GM12878 (cell line): ENCODE data around the gene PATJ. TPM values are rescaled to one million over a fixed set of nuclear protein-coding genes. Genes with fewer than 3 reads are reported as not detected.

Experiments
- BCL11A ChIP-seq: IDR thresholded peaks from 2 replicates; pipeline ENCODE4 v1.6.1; 2011; ENCODE audit warnings: low read depth, low read length
- BRCA1 ChIP-seq: IDR thresholded peaks from 2 replicates; pipeline ENCODE4 v1.6.1; 2011; ENCODE audit warnings: low read depth, low read length, improper control_type of control experiment
- CEBPZ ChIP-seq: fragments of 150-350 bp; IDR thresholded peaks from 2 replicates; pipeline ENCODE4 v1.6.1; 2016; ENCODE audit warnings: low read depth, low read length
- CREB1 ChIP-seq: IDR thresholded peaks from 2 replicates; pipeline ENCODE4 v1.6.1; 2012; ENCODE audit warnings: low read depth, mild to moderate bottlenecking, inconsistent platforms
- CREM ChIP-seq: IDR thresholded peaks from 2 replicates; pipeline ENCODE4 v1.6.1; 2014; ENCODE audit warnings: antibody characterized with exemption, low read depth
- EED ChIP-seq: sonication (generic); IDR thresholded peaks from 2 replicates; pipeline ENCODE4 v1.6.1; 2016; ENCODE audit warnings: antibody characterized with exemption, low read depth
- ESRRA ChIP-seq: IDR thresholded peaks from 2 replicates; pipeline ENCODE4 v1.6.1; 2012; ENCODE audit warnings: mild to moderate bottlenecking, low read length, improper control_type of control experiment
- IRF4 ChIP-seq: IDR thresholded peaks from 2 replicates; pipeline ENCODE4 v1.6.1; 2011; ENCODE audit warnings: low read depth, low read length
- MTA2 ChIP-seq: fragments of 450-650 bp; IDR thresholded peaks from 2 replicates; pipeline ENCODE4 v1.6.1; 2016; ENCODE audit warnings: low read depth, mild to moderate bottlenecking, moderate library complexity
- SP1 ChIP-seq: IDR thresholded peaks from one replicate; pipeline ENCODE4 v1.6.1; 2011; ENCODE audit warnings: low read depth, low read length
- STAT1 ChIP-seq: fragments of 450-650 bp; conservative IDR thresholded peaks from 2 replicates; pipeline ENCODE4 v1.6.1; 2014; ENCODE audit warnings: antibody characterized with exemption, mild to moderate bottlenecking
- YY1 ChIP-seq: IDR thresholded peaks from 2 replicates; pipeline ENCODE4 v1.6.1; 2011; ENCODE audit warnings: low read depth, mild to moderate bottlenecking, low read length
- ZNF274 ChIP-seq: IDR thresholded peaks from one replicate; pipeline ENCODE4 v1.8.0; 2011; ENCODE audit not compliant: insufficient read length, insufficient read depth
- ZSCAN29 ChIP-seq: fragments of 450-650 bp; IDR thresholded peaks from 2 replicates; pipeline ENCODE4 v1.6.1; 2017; ENCODE audit warnings: mild to moderate bottlenecking, moderate library complexity
- polyA plus RNA-seq, 11 experiments: library from polyadenylated mRNA; depleted of rRNA in 4 of 11; unstranded in 6 of 11; stranded (reverse) in 5 of 11; fragments of >200 nt; fragmentation: Nextera tagmentation in 4 of 11; fragmentation: Illumina TruSeq in 1 of 11; extraction: Ambion mirVana in 4 of 11; extraction: Trizol in 1 of 11; gene quantifications; 1 replicate in 1 of 11; 2 replicates in 10 of 11; pipeline versions ENCODE4 v1.2.1 to v1.2.3, GENCODE V29; 2011 to 2016; ENCODE audit warnings: inconsistent platforms in 2 of 11, missing spikeins in 2 of 11, low read depth in 1 of 11
- total RNA-seq, 4 experiments: library from RNA; depleted of rRNA in 3 of 4; stranded (reverse); fragments of >200 nt in 3 of 4; fragmentation: Illumina TruSeq in 1 of 4; extraction: Trizol in 1 of 4; gene quantifications; 2 replicates each; pipeline versions ENCODE4 v1.2.1 to v1.2.3, GENCODE V29; 2013 to 2021
- TF ChIP-seq, protein P1 (sequence below): fragments of 450-650 bp; IDR thresholded peaks from 2 replicates; pipeline ENCODE4 v1.6.1; 2017; ENCODE audit warnings: mild to moderate bottlenecking, moderate library complexity
- TF ChIP-seq, protein P2 (sequence below): IDR thresholded peaks from 2 replicates; pipeline ENCODE4 v1.6.1; 2012; ENCODE audit warnings: mild to moderate bottlenecking, low read depth, low read length
- TF ChIP-seq, protein P3 (sequence below), 3 experiments: IDR thresholded peaks in 2 of 3; conservative IDR thresholded peaks in 1 of 3; 2 replicates each; pipeline ENCODE4 v1.5.1; 2011; ENCODE audit warnings: low read depth in 3 of 3, low read length in 3 of 3, mild to moderate bottlenecking in 3 of 3, control low read depth in 2 of 3, moderate library complexity in 2 of 3, inconsistent platforms in 1 of 3, mixed read lengths in 1 of 3; ENCODE audit not compliant: control insufficient read depth in 2 of 3, insufficient read depth in 1 of 3; ENCODE audit errors: extremely low read depth in 1 of 3

Gene PATJ
- total and polyA plus RNA-seq, 10 of the 15 experiments (the other 5 are each of a cell fraction or from before 2014, with no cell fraction given) = 2.8 to 13.9 (median 6.9) TPM

- TF ChIP-seq, protein P1, sequence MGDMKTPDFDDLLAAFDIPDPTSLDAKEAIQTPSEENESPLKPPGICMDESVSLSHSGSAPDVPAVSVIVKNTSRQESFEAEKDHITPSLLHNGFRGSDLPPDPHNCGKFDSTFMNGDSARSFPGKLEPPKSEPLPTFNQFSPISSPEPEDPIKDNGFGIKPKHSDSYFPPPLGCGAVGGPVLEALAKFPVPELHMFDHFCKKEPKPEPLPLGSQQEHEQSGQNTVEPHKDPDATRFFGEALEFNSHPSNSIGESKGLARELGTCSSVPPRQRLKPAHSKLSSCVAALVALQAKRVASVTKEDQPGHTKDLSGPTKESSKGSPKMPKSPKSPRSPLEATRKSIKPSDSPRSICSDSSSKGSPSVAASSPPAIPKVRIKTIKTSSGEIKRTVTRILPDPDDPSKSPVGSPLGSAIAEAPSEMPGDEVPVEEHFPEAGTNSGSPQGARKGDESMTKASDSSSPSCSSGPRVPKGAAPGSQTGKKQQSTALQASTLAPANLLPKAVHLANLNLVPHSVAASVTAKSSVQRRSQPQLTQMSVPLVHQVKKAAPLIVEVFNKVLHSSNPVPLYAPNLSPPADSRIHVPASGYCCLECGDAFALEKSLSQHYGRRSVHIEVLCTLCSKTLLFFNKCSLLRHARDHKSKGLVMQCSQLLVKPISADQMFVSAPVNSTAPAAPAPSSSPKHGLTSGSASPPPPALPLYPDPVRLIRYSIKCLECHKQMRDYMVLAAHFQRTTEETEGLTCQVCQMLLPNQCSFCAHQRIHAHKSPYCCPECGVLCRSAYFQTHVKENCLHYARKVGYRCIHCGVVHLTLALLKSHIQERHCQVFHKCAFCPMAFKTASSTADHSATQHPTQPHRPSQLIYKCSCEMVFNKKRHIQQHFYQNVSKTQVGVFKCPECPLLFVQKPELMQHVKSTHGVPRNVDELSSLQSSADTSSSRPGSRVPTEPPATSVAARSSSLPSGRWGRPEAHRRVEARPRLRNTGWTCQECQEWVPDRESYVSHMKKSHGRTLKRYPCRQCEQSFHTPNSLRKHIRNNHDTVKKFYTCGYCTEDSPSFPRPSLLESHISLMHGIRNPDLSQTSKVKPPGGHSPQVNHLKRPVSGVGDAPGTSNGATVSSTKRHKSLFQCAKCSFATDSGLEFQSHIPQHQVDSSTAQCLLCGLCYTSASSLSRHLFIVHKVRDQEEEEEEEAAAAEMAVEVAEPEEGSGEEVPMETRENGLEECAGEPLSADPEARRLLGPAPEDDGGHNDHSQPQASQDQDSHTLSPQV = no peak
- TF ChIP-seq SP1 (peak; percentile 66), BRCA1 (no peak), MTA2 (peak; percentile 24; the same call in 1 of the 2 replicates), ESRRA (no peak), IRF4 (peak; percentile 33; the same call in 1 of the 2 replicates), CEBPZ (no peak), ZNF274 (no peak), BCL11A (peak; percentile 41; the same call in 1 of the 2 replicates), YY1 (peak; percentile 99), ZSCAN29 (no peak), CREM (peak; percentile 73), EED (peak; percentile 60), STAT1 (peak; percentile 77), CREB1 (peak; percentile 75)
- TF ChIP-seq, protein P2, sequence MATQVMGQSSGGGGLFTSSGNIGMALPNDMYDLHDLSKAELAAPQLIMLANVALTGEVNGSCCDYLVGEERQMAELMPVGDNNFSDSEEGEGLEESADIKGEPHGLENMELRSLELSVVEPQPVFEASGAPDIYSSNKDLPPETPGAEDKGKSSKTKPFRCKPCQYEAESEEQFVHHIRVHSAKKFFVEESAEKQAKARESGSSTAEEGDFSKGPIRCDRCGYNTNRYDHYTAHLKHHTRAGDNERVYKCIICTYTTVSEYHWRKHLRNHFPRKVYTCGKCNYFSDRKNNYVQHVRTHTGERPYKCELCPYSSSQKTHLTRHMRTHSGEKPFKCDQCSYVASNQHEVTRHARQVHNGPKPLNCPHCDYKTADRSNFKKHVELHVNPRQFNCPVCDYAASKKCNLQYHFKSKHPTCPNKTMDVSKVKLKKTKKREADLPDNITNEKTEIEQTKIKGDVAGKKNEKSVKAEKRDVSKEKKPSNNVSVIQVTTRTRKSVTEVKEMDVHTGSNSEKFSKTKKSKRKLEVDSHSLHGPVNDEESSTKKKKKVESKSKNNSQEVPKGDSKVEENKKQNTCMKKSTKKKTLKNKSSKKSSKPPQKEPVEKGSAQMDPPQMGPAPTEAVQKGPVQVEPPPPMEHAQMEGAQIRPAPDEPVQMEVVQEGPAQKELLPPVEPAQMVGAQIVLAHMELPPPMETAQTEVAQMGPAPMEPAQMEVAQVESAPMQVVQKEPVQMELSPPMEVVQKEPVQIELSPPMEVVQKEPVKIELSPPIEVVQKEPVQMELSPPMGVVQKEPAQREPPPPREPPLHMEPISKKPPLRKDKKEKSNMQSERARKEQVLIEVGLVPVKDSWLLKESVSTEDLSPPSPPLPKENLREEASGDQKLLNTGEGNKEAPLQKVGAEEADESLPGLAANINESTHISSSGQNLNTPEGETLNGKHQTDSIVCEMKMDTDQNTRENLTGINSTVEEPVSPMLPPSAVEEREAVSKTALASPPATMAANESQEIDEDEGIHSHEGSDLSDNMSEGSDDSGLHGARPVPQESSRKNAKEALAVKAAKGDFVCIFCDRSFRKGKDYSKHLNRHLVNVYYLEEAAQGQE = no peak
- TF ChIP-seq, protein P3, sequence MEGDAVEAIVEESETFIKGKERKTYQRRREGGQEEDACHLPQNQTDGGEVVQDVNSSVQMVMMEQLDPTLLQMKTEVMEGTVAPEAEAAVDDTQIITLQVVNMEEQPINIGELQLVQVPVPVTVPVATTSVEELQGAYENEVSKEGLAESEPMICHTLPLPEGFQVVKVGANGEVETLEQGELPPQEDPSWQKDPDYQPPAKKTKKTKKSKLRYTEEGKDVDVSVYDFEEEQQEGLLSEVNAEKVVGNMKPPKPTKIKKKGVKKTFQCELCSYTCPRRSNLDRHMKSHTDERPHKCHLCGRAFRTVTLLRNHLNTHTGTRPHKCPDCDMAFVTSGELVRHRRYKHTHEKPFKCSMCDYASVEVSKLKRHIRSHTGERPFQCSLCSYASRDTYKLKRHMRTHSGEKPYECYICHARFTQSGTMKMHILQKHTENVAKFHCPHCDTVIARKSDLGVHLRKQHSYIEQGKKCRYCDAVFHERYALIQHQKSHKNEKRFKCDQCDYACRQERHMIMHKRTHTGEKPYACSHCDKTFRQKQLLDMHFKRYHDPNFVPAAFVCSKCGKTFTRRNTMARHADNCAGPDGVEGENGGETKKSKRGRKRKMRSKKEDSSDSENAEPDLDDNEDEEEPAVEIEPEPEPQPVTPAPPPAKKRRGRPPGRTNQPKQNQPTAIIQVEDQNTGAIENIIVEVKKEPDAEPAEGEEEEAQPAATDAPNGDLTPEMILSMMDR (IDR thresholded peaks at IDR 0.05 in 2 of 3, conservative IDR thresholded peaks at IDR 0.05 in 1 of 3; ENCODE audit: control insufficient read depth in 2 of 3, extremely low read depth in 1 of 3, insufficient read depth in 1 of 3, low read depth in 3 of 3, low read length in 3 of 3) = no peak
These were observed 17.2 kb upstream of the PATJ start, which contains the start of gene TM2D1 (continued) for GRCh38 chr1:61724813-61725694.
